ENCODE measurements around the gene FGD5. TPM values are rescaled to one million over a fixed set of nuclear protein-coding genes. Genes with fewer than 3 reads are reported as not detected.

The FGD5 gene
- total RNA-seq, 3 donors from 2014 or later (not counting 1 experiment from before 2014, with no cell fraction given) = not detected

GRCh38 chr3:14918356-14918860 is 99.6 kb downstream of the FGD5 start:
- no peak overlapping the region for H3K27ac ChIP-seq (ENCODE audit: low read length)
- peaks cover 0 to 6% of the 10 kb centered on the region in 2 donors for H3K27me3 Mint-ChIP-seq (ENCODE audit: low read depth in 2 of 2)
- TF ChIP-seq, protein P1, sequence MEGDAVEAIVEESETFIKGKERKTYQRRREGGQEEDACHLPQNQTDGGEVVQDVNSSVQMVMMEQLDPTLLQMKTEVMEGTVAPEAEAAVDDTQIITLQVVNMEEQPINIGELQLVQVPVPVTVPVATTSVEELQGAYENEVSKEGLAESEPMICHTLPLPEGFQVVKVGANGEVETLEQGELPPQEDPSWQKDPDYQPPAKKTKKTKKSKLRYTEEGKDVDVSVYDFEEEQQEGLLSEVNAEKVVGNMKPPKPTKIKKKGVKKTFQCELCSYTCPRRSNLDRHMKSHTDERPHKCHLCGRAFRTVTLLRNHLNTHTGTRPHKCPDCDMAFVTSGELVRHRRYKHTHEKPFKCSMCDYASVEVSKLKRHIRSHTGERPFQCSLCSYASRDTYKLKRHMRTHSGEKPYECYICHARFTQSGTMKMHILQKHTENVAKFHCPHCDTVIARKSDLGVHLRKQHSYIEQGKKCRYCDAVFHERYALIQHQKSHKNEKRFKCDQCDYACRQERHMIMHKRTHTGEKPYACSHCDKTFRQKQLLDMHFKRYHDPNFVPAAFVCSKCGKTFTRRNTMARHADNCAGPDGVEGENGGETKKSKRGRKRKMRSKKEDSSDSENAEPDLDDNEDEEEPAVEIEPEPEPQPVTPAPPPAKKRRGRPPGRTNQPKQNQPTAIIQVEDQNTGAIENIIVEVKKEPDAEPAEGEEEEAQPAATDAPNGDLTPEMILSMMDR (IDR thresholded peaks at IDR 0.05) = no peak
- WGBS (ENCODE audit: insufficient coverage) = 86% methylated on average over 13 of the region's 13 CpGs
- no peak for DNase-seq
- H3K4me1 ChIP-seq (ENCODE audit: control insufficient read depth, insufficient read depth, low read length) = no peaks in the 10 kb centered on the region
- H3K27me3 ChIP-seq (ENCODE audit: control insufficient read depth, insufficient read depth, low read length) = no peaks in the 10 kb centered on the region
- no peak overlapping the region for H3K4me3 Mint-ChIP-seq
- no peak overlapping the region for H3K4me3 ChIP-seq (ENCODE audit: low read length)
- H3K9me3 ChIP-seq (ENCODE audit: control insufficient read depth, insufficient read depth, low read length) = no peaks in the 10 kb centered on the region
- peaks cover 0 to 8% of the 10 kb centered on the region in 2 donors for H3K4me1 Mint-ChIP-seq
- intact Hi-C loops (cut with micrococcal nuclease) = no loop called here
- no peaks in the 10 kb centered on the region for H3K9me3 Mint-ChIP-seq
- no peaks in the 10 kb centered on the region for H3K36me3 ChIP-seq (ENCODE audit: control insufficient read depth, insufficient read depth, low read length)
- H3K36me3 Mint-ChIP-seq = no peaks in the 10 kb centered on the region
- no peak for ATAC-seq
- no peak overlapping the region for H3K27ac Mint-ChIP-seq

DNA sequence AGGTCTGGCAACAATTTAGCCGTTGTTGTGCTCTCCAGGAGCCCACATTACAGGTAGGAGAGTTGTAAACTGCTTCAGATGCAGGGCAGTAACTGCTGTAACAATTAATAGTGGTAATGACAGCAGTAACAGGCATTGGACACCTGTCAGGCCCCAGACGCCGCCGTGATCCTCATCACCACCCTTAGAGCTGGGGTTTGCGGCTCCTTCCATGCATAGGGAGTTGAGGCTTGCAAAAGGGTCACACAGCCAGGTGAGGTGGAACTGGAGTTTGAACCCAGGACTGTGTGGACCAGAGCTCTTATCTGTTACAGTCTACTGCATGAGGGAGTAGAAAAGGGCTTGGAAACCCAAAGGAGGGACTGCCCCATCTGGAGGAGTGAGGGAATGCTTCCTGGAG is 101.8 kb downstream of the FGD5 start:
- Histone ChIP-seq H3K4me3 (ENCODE audit: low read length) (no peak overlapping the region), H3K9me3 (ENCODE audit: control insufficient read depth, insufficient read depth, low read length) (no peaks in the 10 kb centered on the region), H3K36me3 (ENCODE audit: control insufficient read depth, insufficient read depth, low read length) (no peaks in the 10 kb centered on the region), H3K4me1 (ENCODE audit: control insufficient read depth, insufficient read depth, low read length) (no peaks in the 10 kb centered on the region), H3K27ac (ENCODE audit: low read length) (no peak overlapping the region), H3K27me3 (ENCODE audit: control insufficient read depth, insufficient read depth, low read length) (no peaks in the 10 kb centered on the region)
- TF ChIP-seq, protein P1 (IDR thresholded peaks at IDR 0.05) = no peak
- DNase-seq (no peak), ATAC-seq (no peak)
- intact Hi-C loops (cut with micrococcal nuclease) = loop anchor here (10.0 kb wide), 1 partner anchor 1026 kb away; no protein-coding TSS in a partner anchor
- H3K27me3 Mint-ChIP-seq (ENCODE audit: low read depth in 2 of 2) = no peaks in the 10 kb centered on the region
- 92% methylated on average over 5 of the region's 5 CpGs for WGBS (ENCODE audit: insufficient coverage)
- peaks cover 0 to 8% of the 10 kb centered on the region in 2 donors for H3K4me1 Mint-ChIP-seq
- H3K4me3 Mint-ChIP-seq = no peak overlapping the region
- no peaks in the 10 kb centered on the region for H3K9me3 Mint-ChIP-seq
- no peaks in the 10 kb centered on the region for H3K36me3 Mint-ChIP-seq
- no peak overlapping the region for H3K27ac Mint-ChIP-seq

DNA sequence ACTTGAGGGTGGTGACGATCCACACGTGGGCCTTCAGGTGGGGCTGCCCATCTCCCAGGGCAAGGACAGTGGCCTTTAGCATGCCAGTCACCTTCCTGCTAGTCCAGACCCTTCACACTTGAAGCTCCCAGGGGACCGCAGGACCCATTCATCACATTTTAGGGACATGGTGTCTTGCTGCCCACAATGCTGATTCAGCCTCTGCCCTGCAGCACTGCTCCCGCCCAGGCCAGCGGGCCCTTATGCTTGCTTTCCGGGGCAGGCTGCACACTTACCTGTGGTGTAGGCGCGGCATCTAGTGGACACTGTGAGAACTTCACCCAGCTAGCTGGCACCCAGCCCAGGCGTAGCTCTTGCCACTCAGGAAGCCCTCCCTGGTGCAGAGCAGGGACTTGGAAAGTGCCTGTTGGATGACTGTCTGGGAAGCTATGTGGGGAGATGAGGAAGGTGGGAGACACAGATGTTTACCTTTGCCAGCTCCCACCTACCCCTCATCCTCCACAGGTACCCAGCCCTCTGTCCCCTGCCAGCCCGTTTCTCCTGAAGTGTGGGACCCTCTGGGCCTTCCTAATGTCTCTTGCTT is 102.4 kb downstream of the FGD5 start:
- no peaks in the 10 kb centered on the region for H3K9me3 ChIP-seq (ENCODE audit: control insufficient read depth, insufficient read depth, low read length)
- Mint-ChIP-seq H3K36me3 (no peaks in the 10 kb centered on the region), H3K4me3 (no peak overlapping the region), H3K9me3 (no peaks in the 10 kb centered on the region), H3K27ac (no peak overlapping the region), H3K4me1 (peaks cover 0 to 8% of the 10 kb centered on the region in 2 donors), H3K27me3 (ENCODE audit: low read depth in 2 of 2) (no peaks in the 10 kb centered on the region)
- intact Hi-C loops (cut with micrococcal nuclease) = loop anchor here (1.0 to 10.0 kb wide), 3 partner anchors 287 to 1026 kb away; no protein-coding TSS in a partner anchor
- H3K27ac ChIP-seq (ENCODE audit: low read length) = no peak overlapping the region
- 28% methylated on average over 10 of the region's 10 CpGs for WGBS (ENCODE audit: insufficient coverage)
- no peaks in the 10 kb centered on the region for H3K4me1 ChIP-seq (ENCODE audit: control insufficient read depth, insufficient read depth, low read length)
- no peaks in the 10 kb centered on the region for H3K27me3 ChIP-seq (ENCODE audit: control insufficient read depth, insufficient read depth, low read length)
- TF ChIP-seq, protein P1 (IDR thresholded peaks at IDR 0.05) = peak; percentile 96
- DNase-seq = peak; percentile 73 to 90
- H3K4me3 ChIP-seq (ENCODE audit: low read length) = no peak overlapping the region
- peak; percentile 92 to 99 (median 99) for ATAC-seq
- H3K36me3 ChIP-seq (ENCODE audit: control insufficient read depth, insufficient read depth, low read length) = no peaks in the 10 kb centered on the region

Measured in natural killer cell (primary cell).